Fibroblast of lung (primary cell): ENCODE data around the gene COL4A1.

Experiments
- CTCF ChIP-seq, 2 donors: IDR thresholded peaks in 1 of 2; conservative IDR thresholded peaks in 1 of 2; 1 replicate in 1 of 2; 2 replicates in 1 of 2; pipeline ENCODE4 v1.5.1; 2011 to 2012; ENCODE audit warnings: low read length in 2 of 2, control low read depth in 1 of 2, inconsistent platforms in 1 of 2, low read depth in 1 of 2, mild to moderate bottlenecking in 1 of 2
- EZH2 ChIP-seq: IDR thresholded peaks from 2 replicates; pipeline ENCODE4 v1.5.1; 2012; ENCODE audit warnings: low read length, control low read depth, mild to moderate bottlenecking; ENCODE audit errors: missing control alignments

DNA sequence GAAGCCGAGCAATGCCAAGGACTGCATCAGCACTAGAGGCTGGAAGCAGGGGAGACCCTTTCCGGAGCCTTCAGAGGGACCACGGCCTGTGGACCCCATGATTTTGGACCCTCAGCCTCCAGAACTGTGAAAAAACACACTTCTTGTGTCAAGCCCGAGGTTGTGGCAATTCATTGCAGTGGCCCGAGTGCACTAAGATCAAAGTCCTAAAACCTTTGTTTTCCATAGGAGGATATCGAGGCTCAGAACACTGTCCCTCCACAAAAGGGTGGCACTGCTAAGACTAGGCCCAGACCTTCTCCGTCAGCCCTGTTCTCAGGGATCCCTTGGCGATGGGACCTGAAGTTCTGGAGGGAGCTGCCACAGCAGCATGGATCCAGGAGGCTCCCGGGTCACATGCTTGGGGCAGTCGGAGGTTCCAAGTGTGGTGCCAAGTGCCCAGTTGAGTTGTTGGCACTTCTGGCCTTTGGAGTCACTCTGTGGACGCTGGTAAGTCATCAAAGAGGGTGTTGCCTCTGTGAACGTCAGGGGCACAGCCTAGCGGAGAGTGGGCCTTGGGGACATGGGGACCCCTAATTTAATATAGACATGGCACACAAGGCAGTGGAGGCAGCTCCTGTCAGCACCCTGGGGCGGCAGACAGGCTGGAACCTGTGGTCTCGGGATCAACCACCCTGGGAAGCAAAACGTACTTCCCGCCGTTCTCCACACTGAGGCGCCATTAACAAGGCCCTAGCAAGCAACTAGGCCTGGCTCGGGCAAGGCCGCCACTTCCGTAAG, 199.2 kb downstream of the COL4A1 start:
- TF ChIP-seq EZH2 (no peak), CTCF (conservative IDR thresholded peaks at IDR 0.05 in 1 of 2, IDR thresholded peaks at IDR 0.05 in 1 of 2; ENCODE audit: low read depth in 1 of 2, low read length in 2 of 2) (no peak)
